Testis (tissue), 3 donors: ENCODE measurements around the gene LIPG. TPM values are rescaled to one million over a fixed set of nuclear protein-coding genes. Genes with fewer than 3 reads are reported as not detected.
A peak's percentile ranks its signal among the peaks of the same experiment; 100 is the strongest.

Experiments
- DNase-seq: peaks from one replicate; pipeline ENCODE4 v3.0.0-alpha.2; 2019
- H3K27ac ChIP-seq, 2 donors: fragments of 200-600 bp; sonication (generic); one replicate each; pipeline ENCODE4 v1.5.1; 2019
- H3K27me3 ChIP-seq: fragments of 200-600 bp; sonication (generic); one replicate; pipeline ENCODE4 v1.5.1; 2019
- H3K36me3 ChIP-seq: fragments of 200-600 bp; sonication (generic); one replicate; pipeline ENCODE4 v1.5.1; 2017; ENCODE audit warnings: low read depth; ENCODE audit errors: missing control alignments
- H3K4me1 ChIP-seq: fragments of 200-600 bp; sonication (generic); one replicate; pipeline ENCODE4 v1.5.1; 2019
- H3K4me3 ChIP-seq, 2 donors: fragments of 200-600 bp; sonication (generic); one replicate each; pipeline ENCODE4 v1.5.1; 2017 to 2019
- H3K9me3 ChIP-seq: fragments of 200-600 bp; sonication (generic); one replicate; pipeline ENCODE4 v1.5.1; 2017
- CTCF ChIP-seq, 3 experiments: fragments of 450-650 bp in 2 of 3; fragments of 200-600 bp in 1 of 3; sonication (generic) in 1 of 3; IDR thresholded peaks; one replicate each; pipeline ENCODE4 v1.5.1; 2016 to 2019; ENCODE audit warnings: antibody characterized with exemption in 3 of 3, mild to moderate bottlenecking in 2 of 3, moderate library complexity in 1 of 3
- POLR2A ChIP-seq: fragments of 450-650 bp; IDR thresholded peaks from one replicate; pipeline ENCODE4 v1.6.1; 2017; ENCODE audit warnings: antibody characterized with exemption, mild to moderate bottlenecking, moderate library complexity
- WGBS, 2 donors: methylation state at CpG; one replicate each; pipeline ENCODE4 v1.1.5; 2018; 5-methylcytosine and 5-hydroxymethylcytosine counted together
- intact Hi-C: fragments of 100-400 bp; cut with DNase I; formaldehyde crosslinking; loops from one replicate; pipeline ENCODE4 v1.15.1; 2023; ENCODE audit warnings: low total_unique reads
- polyA plus RNA-seq: library from polyadenylated mRNA; stranded (reverse); fragments of 350-450 nt; fragmentation: Illumina TruSeq; extraction: RNeasy Lipid Tissue Mini Kit (QIAGEN cat#74804); gene quantifications from one replicate; pipeline ENCODE4 v1.2.3, GENCODE V29; 2014; ENCODE audit warnings: low read depth, low replicate concordance; ENCODE audit not compliant: insufficient read depth
- total RNA-seq, 2 donors: library from RNA; depleted of rRNA; stranded (reverse); fragments of >200 nt; gene quantifications; one replicate each; pipeline ENCODE4 v1.2.3, GENCODE V29; 2016

LIPG gene
- total and polyA plus RNA-seq, 3 donors from 2014 or later: 25.4 to 48.0 (median 35.2) TPM

- 71 to 75% methylated on average over 11 of the region's 11 CpGs for WGBS, 2 donors
These were observed 50.7 kb downstream of the LIPG start for GRCh38 chr18:49612515-49613033.

GRCh38 chr18:49613141-49613640 is 51.3 kb downstream of the LIPG start:
- Histone ChIP-seq H3K4me3 (no peak overlapping the region), H3K27ac (no peak overlapping the region), H3K9me3 (no peaks in the 10 kb centered on the region), H3K4me1 (peaks cover 22% of the 10 kb centered on the region), H3K36me3 (no peaks in the 10 kb centered on the region), H3K27me3 (no peaks in the 10 kb centered on the region)
- WGBS, 2 donors: 45 to 53% methylated on average over 7 of the region's 7 CpGs
- DNase-seq: no peak
- intact Hi-C loops: no loop called here
- no peak for TF ChIP-seq CTCF (IDR thresholded peaks at IDR 0.05)
- TF ChIP-seq POLR2A: no peak

More at GRCh38 chr18:49612515-49613033, 50.7 kb downstream of the LIPG start:
- no peak for TF ChIP-seq POLR2A
- no peak for TF ChIP-seq CTCF (IDR thresholded peaks at IDR 0.05)
- no peaks in the 10 kb centered on the region for H3K36me3 ChIP-seq
- intact Hi-C loops: no loop called here
- no peaks in the 10 kb centered on the region for H3K9me3 ChIP-seq
- no peak overlapping the region for H3K27ac ChIP-seq
- H3K4me3 ChIP-seq: no peak overlapping the region
- H3K4me1 ChIP-seq: peaks cover 16% of the 10 kb centered on the region
- DNase-seq: no peak
- no peaks in the 10 kb centered on the region for H3K27me3 ChIP-seq

- DNase-seq: no peak
- H3K4me3 ChIP-seq: no peak overlapping the region
- H3K27me3 ChIP-seq: no peaks in the 10 kb centered on the region
- intact Hi-C loops: no loop called here
- no peak for TF ChIP-seq CTCF (IDR thresholded peaks at IDR 0.05)
- TF ChIP-seq POLR2A: no peak
- 52 to 55% methylated on average over 5 of the region's 5 CpGs for WGBS, 2 donors
- H3K27ac ChIP-seq: no peak overlapping the region
- peaks cover 27% of the 10 kb centered on the region for H3K4me1 ChIP-seq
- H3K9me3 ChIP-seq: no peaks in the 10 kb centered on the region
- no peaks in the 10 kb centered on the region for H3K36me3 ChIP-seq
These were observed 51.8 kb downstream of the LIPG start for GRCh38 chr18:49613641-49614151.

- intact Hi-C loops: no loop called here
- no peak overlapping the region for H3K4me3 ChIP-seq
- TF ChIP-seq POLR2A (no peak), CTCF (IDR thresholded peaks at IDR 0.05) (no peak)
- no peak for DNase-seq
- H3K27me3 ChIP-seq: no peaks in the 10 kb centered on the region
- WGBS, 2 donors: 95 to 96% methylated on average over 6 of the region's 6 CpGs
- no peaks in the 10 kb centered on the region for H3K9me3 ChIP-seq
- H3K36me3 ChIP-seq: no peaks in the 10 kb centered on the region
- peaks cover 41% of the 10 kb centered on the region for H3K4me1 ChIP-seq
- H3K27ac ChIP-seq: peak overlapping the region; percentile 66 to 73
These were observed 54.9 kb downstream of the LIPG start for GRCh38 chr18:49616618-49617328.
